HG02970 (cell line): ENCODE results near the gene INSIG1.

Experiments used
- ATAC-seq: cut with Tn5 transposase; IDR thresholded peaks from one replicate; pipeline ENCODE4 v1.9.1; 2021; ENCODE audit warnings: mild to moderate bottlenecking, moderate library complexity, moderate number of reproducible peaks; ENCODE audit not compliant: unreplicated experiment, low FRiP score

Gene INSIG1

GRCh38 chr7:155265144-155265543 lies 32.5 kb upstream of the INSIG1 start:
- ATAC-seq, result no peak

GRCh38 chr7:155265961-155266360 lies 31.7 kb upstream of the INSIG1 start:
- no peak for ATAC-seq

GRCh38 chr7:155266440-155266839 lies 31.2 kb upstream of the INSIG1 start:
- ATAC-seq, result no peak

- ATAC-seq, result no peak
Observed at GRCh38 chr7:155267023-155267422, 30.7 kb upstream of the INSIG1 start.

GRCh38 chr7:155267436-155267835 lies 30.2 kb upstream of the INSIG1 start:
- ATAC-seq, result no peak

- no peak for ATAC-seq
Observed at GRCh38 chr7:155268211-155268610, 29.5 kb upstream of the INSIG1 start.

- ATAC-seq, result no peak
Observed at GRCh38 chr7:155268921-155269650, 28.6 kb upstream of the INSIG1 start.

GRCh38 chr7:155269766-155270585 lies 27.7 kb upstream of the INSIG1 start:
- no peak for ATAC-seq

- no peak for ATAC-seq
Observed at GRCh38 chr7:155270861-155271260, 26.8 kb upstream of the INSIG1 start.

- no peak for ATAC-seq
Observed at GRCh38 chr7:155274633-155275355, 22.9 kb upstream of the INSIG1 start.

GRCh38 chr7:155276042-155276799 lies 21.5 kb upstream of the INSIG1 start:
- ATAC-seq, result no peak

- no peak for ATAC-seq
Observed at GRCh38 chr7:155276800-155277375, 20.8 kb upstream of the INSIG1 start.

- no peak for ATAC-seq
Observed at GRCh38 chr7:155277385-155277994, 20.2 kb upstream of the INSIG1 start.

- ATAC-seq, result no peak
Observed at GRCh38 chr7:155278921-155279320, 18.8 kb upstream of the INSIG1 start.

GRCh38 chr7:155279787-155280445 lies 17.8 kb upstream of the INSIG1 start:
- no peak for ATAC-seq

GRCh38 chr7:155280446-155281397 lies 17.0 kb upstream of the INSIG1 start:
- ATAC-seq, result no peak

GRCh38 chr7:155281398-155281969 lies 16.2 kb upstream of the INSIG1 start:
- no peak for ATAC-seq

GRCh38 chr7:155282671-155283070 lies 15.0 kb upstream of the INSIG1 start:
- no peak for ATAC-seq
